SK-N-SH treated with all-trans-retinoic acid at 6 μM for 48 hours (cell line): ENCODE data around the gene LCMT1.

ENCODE experiments used
- ATAC-seq: fragments of 200-7000 bp; cut with Tn5 transposase; 3 replicates; pipeline ENCODE4 v1.9.1; 2020; ENCODE audit warnings: mild to moderate bottlenecking, moderate library complexity
- ARNTL ChIP-seq: fragments of 450-650 bp; formaldehyde crosslinking; IDR thresholded peaks from 2 replicates; pipeline ENCODE4 v1.5.0; 2020; ENCODE audit warnings: low read depth, mild to moderate bottlenecking, moderate library complexity, borderline replicate concordance
- BACH2 ChIP-seq: fragments of 250-450 bp; sonication (Bioruptor Pico); IDR thresholded peaks from 2 replicates; pipeline ENCODE4 v1.9.0; 2021; ENCODE audit warnings: mild to moderate bottlenecking, borderline replicate concordance
- CSDC2 ChIP-seq: fragments of 250-450 bp; sonication (Bioruptor Pico); IDR thresholded peaks from 2 replicates; pipeline ENCODE4 v1.5.0; 2020; ENCODE audit warnings: mild to moderate bottlenecking, moderate library complexity
- CSRNP3 ChIP-seq: fragments of 250-450 bp; sonication (Bioruptor Pico); IDR thresholded peaks from 2 replicates; pipeline ENCODE4 v1.5.1; 2021; ENCODE audit warnings: mild to moderate bottlenecking, moderate library complexity
- ESRRG ChIP-seq: fragments of 250-450 bp; sonication (Bioruptor Pico); IDR thresholded peaks from 2 replicates; pipeline ENCODE4 v1.6.1; 2021; ENCODE audit warnings: mild to moderate bottlenecking
- GLIS3 ChIP-seq: fragments of 250-450 bp; sonication (Bioruptor Pico); IDR thresholded peaks from 2 replicates; pipeline ENCODE4 v1.5.0; 2020; ENCODE audit warnings: mild to moderate bottlenecking, moderate library complexity
- ISL1 ChIP-seq: fragments of 250-450 bp; sonication (Bioruptor Pico); IDR thresholded peaks from 2 replicates; pipeline ENCODE4 v2.1.2; 2022; ENCODE audit warnings: mild to moderate bottlenecking, moderate library complexity
- OSR1 ChIP-seq: fragments of 250-450 bp; sonication (Bioruptor Pico); IDR thresholded peaks from 2 replicates; pipeline ENCODE4 v1.8.0; 2022; ENCODE audit warnings: moderate library complexity, mild to moderate bottlenecking, inconsistent platforms
- POU6F1 ChIP-seq: fragments of 250-450 bp; sonication (Bioruptor Pico); IDR thresholded peaks from 2 replicates; pipeline ENCODE4 v1.8.0; 2021; ENCODE audit warnings: low read depth, mild to moderate bottlenecking, moderate library complexity, borderline replicate concordance
- PPARA ChIP-seq: fragments of 250-450 bp; sonication (Bioruptor Pico); IDR thresholded peaks from 2 replicates; pipeline ENCODE4 v1.5.0; 2020; ENCODE audit warnings: mild to moderate bottlenecking, borderline replicate concordance
- SNAI2 ChIP-seq: fragments of 250-450 bp; sonication (Bioruptor Pico); IDR thresholded peaks from 2 replicates; pipeline ENCODE4 v1.5.0; 2020; ENCODE audit warnings: mild to moderate bottlenecking, moderate library complexity
- TCF4 ChIP-seq: fragments of 250-450 bp; sonication (Bioruptor Pico); IDR thresholded peaks from 2 replicates; pipeline ENCODE4 v1.8.0; 2021; ENCODE audit warnings: mild to moderate bottlenecking, moderate library complexity, borderline replicate concordance
- ZC3H10 ChIP-seq: fragments of 250-450 bp; sonication (Bioruptor Pico); IDR thresholded peaks from 2 replicates; pipeline ENCODE4 v1.5.1; 2021; ENCODE audit warnings: mild to moderate bottlenecking, moderate library complexity
- ZFP3 ChIP-seq: fragments of 250-450 bp; sonication (Bioruptor Pico); IDR thresholded peaks from 2 replicates; pipeline ENCODE4 v1.5.0; 2020; ENCODE audit warnings: mild to moderate bottlenecking, moderate library complexity
- ZFP30 ChIP-seq: fragments of 450-650 bp; formaldehyde crosslinking; IDR thresholded peaks from 2 replicates; pipeline ENCODE4 v1.5.0; 2022; ENCODE audit warnings: mild to moderate bottlenecking, moderate library complexity
- ZNF70 ChIP-seq: fragments of 450-650 bp; formaldehyde crosslinking; IDR thresholded peaks from 2 replicates; pipeline ENCODE4 v1.5.0; 2020; ENCODE audit warnings: mild to moderate bottlenecking, moderate library complexity
- ZNF8 ChIP-seq: fragments of 450-650 bp; formaldehyde crosslinking; IDR thresholded peaks from 2 replicates; pipeline ENCODE4 v1.5.0; 2020; ENCODE audit warnings: mild to moderate bottlenecking, moderate library complexity
- TF ChIP-seq, protein P1 (sequence below): fragments of 250-450 bp; sonication (Bioruptor Pico); IDR thresholded peaks from 2 replicates; pipeline ENCODE4 v1.8.0; 2020; ENCODE audit warnings: mild to moderate bottlenecking, moderate library complexity, borderline replicate concordance
- TF ChIP-seq, protein P2 (sequence below): fragments of 250-450 bp; sonication (Bioruptor Pico); IDR thresholded peaks from 2 replicates; pipeline ENCODE4 v1.5.1; 2020; ENCODE audit warnings: low read depth, mild to moderate bottlenecking, moderate library complexity
- TF ChIP-seq, protein P3 (sequence below): fragments of 250-450 bp; sonication (Bioruptor Pico); IDR thresholded peaks from 2 replicates; pipeline ENCODE4 v1.5.0; 2020; ENCODE audit warnings: mild to moderate bottlenecking, moderate library complexity

The LCMT1 gene

GRCh38 chr16:25079637-25080378, 31.7 kb upstream of the LCMT1 start:
- TF ChIP-seq TCF4 (CRISPR knock-in tag): no peak
- TF ChIP-seq, protein P1, sequence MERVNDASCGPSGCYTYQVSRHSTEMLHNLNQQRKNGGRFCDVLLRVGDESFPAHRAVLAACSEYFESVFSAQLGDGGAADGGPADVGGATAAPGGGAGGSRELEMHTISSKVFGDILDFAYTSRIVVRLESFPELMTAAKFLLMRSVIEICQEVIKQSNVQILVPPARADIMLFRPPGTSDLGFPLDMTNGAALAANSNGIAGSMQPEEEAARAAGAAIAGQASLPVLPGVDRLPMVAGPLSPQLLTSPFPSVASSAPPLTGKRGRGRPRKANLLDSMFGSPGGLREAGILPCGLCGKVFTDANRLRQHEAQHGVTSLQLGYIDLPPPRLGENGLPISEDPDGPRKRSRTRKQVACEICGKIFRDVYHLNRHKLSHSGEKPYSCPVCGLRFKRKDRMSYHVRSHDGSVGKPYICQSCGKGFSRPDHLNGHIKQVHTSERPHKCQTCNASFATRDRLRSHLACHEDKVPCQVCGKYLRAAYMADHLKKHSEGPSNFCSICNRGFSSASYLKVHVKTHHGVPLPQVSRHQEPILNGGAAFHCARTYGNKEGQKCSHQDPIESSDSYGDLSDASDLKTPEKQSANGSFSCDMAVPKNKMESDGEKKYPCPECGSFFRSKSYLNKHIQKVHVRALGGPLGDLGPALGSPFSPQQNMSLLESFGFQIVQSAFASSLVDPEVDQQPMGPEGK: no peak
- TF ChIP-seq, protein P2, sequence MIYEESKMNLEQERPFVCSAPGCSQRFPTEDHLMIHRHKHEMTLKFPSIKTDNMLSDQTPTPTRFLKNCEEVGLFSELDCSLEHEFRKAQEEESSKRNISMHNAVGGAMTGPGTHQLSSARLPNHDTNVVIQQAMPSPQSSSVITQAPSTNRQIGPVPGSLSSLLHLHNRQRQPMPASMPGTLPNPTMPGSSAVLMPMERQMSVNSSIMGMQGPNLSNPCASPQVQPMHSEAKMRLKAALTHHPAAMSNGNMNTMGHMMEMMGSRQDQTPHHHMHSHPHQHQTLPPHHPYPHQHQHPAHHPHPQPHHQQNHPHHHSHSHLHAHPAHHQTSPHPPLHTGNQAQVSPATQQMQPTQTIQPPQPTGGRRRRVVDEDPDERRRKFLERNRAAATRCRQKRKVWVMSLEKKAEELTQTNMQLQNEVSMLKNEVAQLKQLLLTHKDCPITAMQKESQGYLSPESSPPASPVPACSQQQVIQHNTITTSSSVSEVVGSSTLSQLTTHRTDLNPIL (CRISPR knock-in tag): no peak
- TF ChIP-seq ZFP30 (CRISPR knock-in tag): no peak
- TF ChIP-seq ZNF70 (CRISPR knock-in tag): no peak
- no peak for TF ChIP-seq ISL1
- TF ChIP-seq CSDC2 (CRISPR knock-in tag): no peak
- TF ChIP-seq SNAI2: no peak
- TF ChIP-seq POU6F1 (CRISPR knock-in tag): no peak
- no peak for TF ChIP-seq ZFP3 (CRISPR knock-in tag)
- no peak for TF ChIP-seq PPARA (CRISPR knock-in tag)
- no peak for TF ChIP-seq CSRNP3
- TF ChIP-seq, protein P3, sequence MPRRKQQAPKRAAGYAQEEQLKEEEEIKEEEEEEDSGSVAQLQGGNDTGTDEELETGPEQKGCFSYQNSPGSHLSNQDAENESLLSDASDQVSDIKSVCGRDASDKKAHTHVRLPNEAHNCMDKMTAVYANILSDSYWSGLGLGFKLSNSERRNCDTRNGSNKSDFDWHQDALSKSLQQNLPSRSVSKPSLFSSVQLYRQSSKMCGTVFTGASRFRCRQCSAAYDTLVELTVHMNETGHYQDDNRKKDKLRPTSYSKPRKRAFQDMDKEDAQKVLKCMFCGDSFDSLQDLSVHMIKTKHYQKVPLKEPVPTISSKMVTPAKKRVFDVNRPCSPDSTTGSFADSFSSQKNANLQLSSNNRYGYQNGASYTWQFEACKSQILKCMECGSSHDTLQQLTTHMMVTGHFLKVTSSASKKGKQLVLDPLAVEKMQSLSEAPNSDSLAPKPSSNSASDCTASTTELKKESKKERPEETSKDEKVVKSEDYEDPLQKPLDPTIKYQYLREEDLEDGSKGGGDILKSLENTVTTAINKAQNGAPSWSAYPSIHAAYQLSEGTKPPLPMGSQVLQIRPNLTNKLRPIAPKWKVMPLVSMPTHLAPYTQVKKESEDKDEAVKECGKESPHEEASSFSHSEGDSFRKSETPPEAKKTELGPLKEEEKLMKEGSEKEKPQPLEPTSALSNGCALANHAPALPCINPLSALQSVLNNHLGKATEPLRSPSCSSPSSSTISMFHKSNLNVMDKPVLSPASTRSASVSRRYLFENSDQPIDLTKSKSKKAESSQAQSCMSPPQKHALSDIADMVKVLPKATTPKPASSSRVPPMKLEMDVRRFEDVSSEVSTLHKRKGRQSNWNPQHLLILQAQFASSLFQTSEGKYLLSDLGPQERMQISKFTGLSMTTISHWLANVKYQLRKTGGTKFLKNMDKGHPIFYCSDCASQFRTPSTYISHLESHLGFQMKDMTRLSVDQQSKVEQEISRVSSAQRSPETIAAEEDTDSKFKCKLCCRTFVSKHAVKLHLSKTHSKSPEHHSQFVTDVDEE (CRISPR knock-in tag): no peak
- TF ChIP-seq GLIS3: no peak
- TF ChIP-seq ZNF8 (CRISPR knock-in tag): no peak
- TF ChIP-seq ESRRG (CRISPR knock-in tag): no peak
- no peak for TF ChIP-seq BACH2 (CRISPR knock-in tag)
- no peak for TF ChIP-seq ARNTL (CRISPR knock-in tag)
- TF ChIP-seq ZC3H10 (CRISPR knock-in tag): no peak
- ATAC-seq: no peak

DNA sequence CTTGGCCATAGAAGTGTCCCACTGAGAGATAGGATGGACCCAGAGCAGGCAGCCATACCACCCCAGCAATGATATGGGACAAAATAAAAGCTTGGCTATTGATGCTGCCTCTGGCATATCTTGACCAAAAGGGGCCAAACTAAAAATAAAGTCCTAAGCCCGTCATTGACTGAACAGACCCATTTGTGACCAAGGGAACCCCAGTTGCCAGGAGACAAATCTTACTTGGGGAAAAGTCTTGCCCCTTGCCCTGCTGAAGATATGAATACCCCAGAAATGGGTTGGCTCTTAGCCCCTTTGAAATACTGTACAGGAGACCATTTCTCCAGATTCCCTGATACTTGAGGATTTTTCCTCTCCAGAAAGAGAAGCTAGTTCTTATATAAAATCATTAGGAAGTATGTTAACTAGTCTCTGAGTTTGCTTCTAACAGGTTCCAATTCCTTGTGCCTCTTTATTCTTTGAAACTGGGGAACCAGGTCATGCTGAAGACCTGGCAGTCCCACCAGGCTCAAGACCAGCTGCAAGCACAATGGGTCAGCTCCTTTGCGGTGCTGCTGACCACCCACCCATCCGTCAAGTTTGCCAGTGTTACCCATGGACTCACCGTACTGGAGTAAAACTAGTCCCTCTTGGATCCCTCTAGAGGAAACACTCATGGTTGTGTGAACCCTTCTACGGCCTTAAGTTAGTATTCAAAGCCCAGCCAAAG, 31.0 kb upstream of the LCMT1 start:
- no peak for TF ChIP-seq ZFP3 (CRISPR knock-in tag)
- TF ChIP-seq BACH2 (CRISPR knock-in tag): no peak
- TF ChIP-seq ISL1: no peak
- TF ChIP-seq GLIS3: no peak
- no peak for ATAC-seq

DNA sequence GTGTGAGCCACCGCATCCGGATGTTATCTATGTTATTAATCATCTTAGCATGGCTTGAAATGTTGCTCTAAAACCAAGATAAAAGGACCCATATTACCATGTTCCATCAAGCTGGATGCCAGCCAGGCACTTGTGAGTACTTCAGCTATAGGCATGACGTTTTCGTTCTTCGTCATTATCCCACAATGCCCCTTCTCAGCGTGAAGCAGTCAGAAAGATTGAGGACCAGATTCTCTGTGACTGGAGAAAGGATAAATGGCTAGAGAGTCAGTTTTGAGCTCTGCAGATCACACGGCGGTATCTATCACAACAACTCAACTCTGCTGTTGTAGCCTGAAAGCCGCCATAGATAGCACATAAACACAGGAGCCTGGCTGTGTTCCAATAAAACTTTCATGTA, 29.8 kb upstream of the LCMT1 start:
- ATAC-seq: no peak
- TF ChIP-seq ISL1 (no peak), ZNF70 (CRISPR knock-in tag) (no peak), OSR1 (CRISPR knock-in tag) (no peak), CSDC2 (CRISPR knock-in tag) (no peak), ZNF8 (CRISPR knock-in tag) (no peak), CSRNP3 (no peak), ESRRG (CRISPR knock-in tag) (no peak), GLIS3 (no peak)
- TF ChIP-seq, protein P3 (CRISPR knock-in tag): no peak
- TF ChIP-seq, protein P1: no peak
